Endodermal cell (in vitro differentiated cells): ENCODE data around the gene TIPIN. TPM values are rescaled to one million over a fixed set of nuclear protein-coding genes. Genes with fewer than 3 reads are reported as not detected.
A peak's percentile ranks its signal among the peaks of the same experiment; 100 is the strongest.

ENCODE experiments used
- DNase-seq: peaks from one replicate; pipeline ENCODE4 v3.0.0-alpha.2; 2017
- H3K27ac ChIP-seq: 2 replicates; pipeline ENCODE4 v1.5.1; 2013; ENCODE audit warnings: mild to moderate bottlenecking, low read depth, low read length, moderate library complexity
- H3K27me3 ChIP-seq: 2 replicates; pipeline ENCODE4 v1.6.1; 2013; ENCODE audit warnings: mild to moderate bottlenecking, low read length, moderate library complexity; ENCODE audit not compliant: insufficient read depth, control insufficient read depth, poor library complexity, severe bottlenecking
- H3K36me3 ChIP-seq: 2 replicates; pipeline ENCODE4 v1.7.0; 2013; ENCODE audit warnings: mild to moderate bottlenecking, low read length, moderate library complexity; ENCODE audit not compliant: control insufficient read depth, insufficient read depth
- H3K4me1 ChIP-seq: one replicate; pipeline ENCODE4 v1.7.0; 2013; ENCODE audit warnings: low read length; ENCODE audit not compliant: control insufficient read depth, insufficient read depth
- H3K4me3 ChIP-seq: 2 replicates; pipeline ENCODE4 v1.5.1; 2013; ENCODE audit warnings: mild to moderate bottlenecking, low read length, moderate library complexity
- H3K9ac ChIP-seq: 2 replicates; pipeline ENCODE4 v1.6.1; 2013; ENCODE audit warnings: mild to moderate bottlenecking, low read length, moderate library complexity; ENCODE audit not compliant: poor library complexity, severe bottlenecking; ENCODE audit errors: extremely low read depth
- H3K9me3 ChIP-seq: 2 replicates; pipeline ENCODE4 v1.6.1; 2013; ENCODE audit warnings: mild to moderate bottlenecking, low read length, moderate library complexity; ENCODE audit not compliant: control insufficient read depth
- H3K27ac Mint-ChIP-seq: 2 replicates; pipeline ENCODE4 v1.8.0; 2020; ENCODE audit warnings: mixed read lengths
- H3K27me3 Mint-ChIP-seq: 2 replicates; pipeline ENCODE4 v1.8.0; 2021; ENCODE audit warnings: mild to moderate bottlenecking, mixed read lengths; ENCODE audit not compliant: insufficient read depth
- H3K36me3 Mint-ChIP-seq: 2 replicates; pipeline ENCODE4 v1.8.0; 2020; ENCODE audit warnings: low read depth, mixed read lengths
- H3K4me1 Mint-ChIP-seq: 2 replicates; pipeline ENCODE4 v1.8.0; 2020; ENCODE audit warnings: mixed read lengths
- H3K4me3 Mint-ChIP-seq: 2 replicates; pipeline ENCODE4 v1.8.0; 2020; ENCODE audit warnings: mild to moderate bottlenecking, moderate library complexity, mixed read lengths
- H3K9me3 Mint-ChIP-seq: 2 replicates; pipeline ENCODE4 v1.8.0; 2020; ENCODE audit warnings: mild to moderate bottlenecking, mixed read lengths
- CTCF ChIP-seq: fragments of 200-600 bp; sonication (generic); conservative IDR thresholded peaks from 2 replicates; pipeline ENCODE4 v1.5.0; 2021; ENCODE audit warnings: antibody characterized with exemption, mild to moderate bottlenecking
- WGBS, 2 experiments: methylation state at CpG; one replicate each; pipeline versions ENCODE4 v1.1.5 to v1.1.7; 2013; ENCODE audit warnings: missing lambda C conversion rate in 2 of 2, mixed read lengths in 1 of 2; ENCODE audit not compliant: insufficient coverage in 1 of 2, insufficient read length in 1 of 2; 5-methylcytosine and 5-hydroxymethylcytosine counted together
- total RNA-seq, 2 donors: library from RNA; stranded (reverse); fragmentation: NEBNext Ultra II Directional in 1 of 2; extraction: Animal tissue kit (Norgen Biotek cat#: 25700) in 1 of 2; gene quantifications; 2 replicates in 1 of 2; 3 replicates in 1 of 2; pipeline ENCODE4 v1.2.1, GENCODE V29; 2021

TIPIN gene
- total RNA-seq, 2 donors from 2014 or later, result 19.7 to 25.5 TPM

- H3K27me3 Mint-ChIP-seq, result no peaks in the 10 kb centered on the region
- H3K4me1 ChIP-seq, result no peaks in the 10 kb centered on the region
- no peak for TF ChIP-seq CTCF
- peaks cover 4% of the 10 kb centered on the region for H3K9me3 ChIP-seq
- H3K36me3 ChIP-seq, result no peaks in the 10 kb centered on the region
- H3K36me3 Mint-ChIP-seq, result no peaks in the 10 kb centered on the region
- H3K27me3 ChIP-seq, result no peaks in the 10 kb centered on the region
- H3K4me3 Mint-ChIP-seq, result no peak overlapping the region
- no peak for DNase-seq
- no peak overlapping the region for H3K9ac ChIP-seq
- H3K9me3 Mint-ChIP-seq, result peaks cover 14% of the 10 kb centered on the region
- no peak overlapping the region for H3K27ac Mint-ChIP-seq
- no peak overlapping the region for H3K27ac ChIP-seq
- H3K4me3 ChIP-seq, result no peak overlapping the region
- 90 to 92% methylated on average over 2 to 4 of the region's 4 CpGs for WGBS, 2 experiments
- H3K4me1 Mint-ChIP-seq, result peaks cover 3% of the 10 kb centered on the region
These were observed 17.7 kb upstream of the TIPIN start for GRCh38 chr15:66374179-66374578.

GRCh38 chr15:66369773-66370651, 13.5 kb upstream of the TIPIN start:
- H3K4me1 ChIP-seq, result no peaks in the 10 kb centered on the region
- Mint-ChIP-seq H3K9me3 (peaks cover 12% of the 10 kb centered on the region), H3K27me3 (no peaks in the 10 kb centered on the region), H3K4me3 (no peak overlapping the region), H3K4me1 (peaks cover 3% of the 10 kb centered on the region), H3K27ac (peak overlapping the region; percentile 61), H3K36me3 (no peaks in the 10 kb centered on the region)
- no peak overlapping the region for H3K4me3 ChIP-seq
- 76 to 83% methylated on average over 6 to 11 of the region's 12 CpGs for WGBS, 2 experiments
- H3K27ac ChIP-seq, result no peak overlapping the region
- peaks cover 4% of the 10 kb centered on the region for H3K9me3 ChIP-seq
- no peak overlapping the region for H3K9ac ChIP-seq
- H3K36me3 ChIP-seq, result no peaks in the 10 kb centered on the region
- no peaks in the 10 kb centered on the region for H3K27me3 ChIP-seq
- no peak for DNase-seq
- TF ChIP-seq CTCF, result no peak

GRCh38 chr15:66364944-66365528, 8.6 kb upstream of the TIPIN start:
- no peak overlapping the region for H3K4me3 Mint-ChIP-seq
- H3K36me3 Mint-ChIP-seq, result no peaks in the 10 kb centered on the region
- no peak overlapping the region for H3K9ac ChIP-seq
- WGBS, 2 experiments, result 60 to 66% methylated on average over 1 to 3 of the region's 3 CpGs
- H3K9me3 Mint-ChIP-seq, result no peaks in the 10 kb centered on the region
- no peak for TF ChIP-seq CTCF
- H3K27me3 ChIP-seq, result no peaks in the 10 kb centered on the region
- no peak overlapping the region for H3K27ac ChIP-seq
- H3K4me3 ChIP-seq, result no peak overlapping the region
- H3K27ac Mint-ChIP-seq, result no peak overlapping the region
- H3K4me1 ChIP-seq, result no peaks in the 10 kb centered on the region
- DNase-seq, result peak; percentile 55
- H3K4me1 Mint-ChIP-seq, result peaks cover under 1% of the 10 kb centered on the region
- H3K36me3 ChIP-seq, result no peaks in the 10 kb centered on the region
- no peaks in the 10 kb centered on the region for H3K27me3 Mint-ChIP-seq
- H3K9me3 ChIP-seq, result no peaks in the 10 kb centered on the region
